BLaER1 (cell line): ENCODE data around the gene RANBP2.

Experiments
- H3K27ac ChIP-seq: shearing (Covaris generic); formaldehyde crosslinking; 2 replicates; pipeline ENCODE4 v1.8.1; 2022
- H3K27me3 ChIP-seq: shearing (Covaris generic); formaldehyde crosslinking; 2 replicates; pipeline ENCODE4 v1.8.1; 2022
- H3K36me3 ChIP-seq: shearing (Covaris generic); formaldehyde crosslinking; 2 replicates; pipeline ENCODE4 v1.8.1; 2022
- H3K4me1 ChIP-seq: shearing (Covaris generic); formaldehyde crosslinking; 2 replicates; pipeline ENCODE4 v1.8.1; 2022
- H3K4me2 ChIP-seq: shearing (Covaris generic); formaldehyde crosslinking; 2 replicates; pipeline ENCODE4 v1.8.1; 2022
- H3K4me3 ChIP-seq: shearing (Covaris generic); formaldehyde crosslinking; 2 replicates; pipeline ENCODE4 v1.8.1; 2022
- H3K9ac ChIP-seq: shearing (Covaris generic); formaldehyde crosslinking; 2 replicates; pipeline ENCODE4 v1.8.1; 2022
- H3K9me3 ChIP-seq: shearing (Covaris generic); formaldehyde crosslinking; 2 replicates; pipeline ENCODE4 v1.8.1; 2022
- H4K20me1 ChIP-seq: shearing (Covaris generic); formaldehyde crosslinking; 2 replicates; pipeline ENCODE4 v1.8.1; 2022
- Cebpa-rat ChIP-seq: shearing (Covaris generic); IDR thresholded peaks from 2 replicates; pipeline ENCODE4 v1.8.1; 2022

Gene RANBP2

GRCh38 chr2:108834620-108835019 lies 115.3 kb downstream of the RANBP2 start:
- H3K36me3 ChIP-seq, result peaks cover 21% of the 10 kb centered on the region
- TF ChIP-seq Cebpa-rat, result no peak
- peaks cover 48% of the 10 kb centered on the region for H3K9me3 ChIP-seq
- no peaks in the 10 kb centered on the region for H3K27me3 ChIP-seq
- H3K4me3 ChIP-seq, result no peak overlapping the region
- H4K20me1 ChIP-seq, result no peaks in the 10 kb centered on the region
- peaks cover 12% of the 10 kb centered on the region for H3K4me1 ChIP-seq
- H3K4me2 ChIP-seq, result no peak overlapping the region
- no peak overlapping the region for H3K9ac ChIP-seq
- no peak overlapping the region for H3K27ac ChIP-seq

- Histone ChIP-seq H3K4me2 (no peak overlapping the region), H3K9me3 (peaks cover 49% of the 10 kb centered on the region), H3K4me3 (no peak overlapping the region), H3K27me3 (no peaks in the 10 kb centered on the region), H3K36me3 (peaks cover 20% of the 10 kb centered on the region), H3K27ac (no peak overlapping the region), H4K20me1 (no peaks in the 10 kb centered on the region), H3K4me1 (peaks cover 12% of the 10 kb centered on the region), H3K9ac (no peak overlapping the region)
- no peak for TF ChIP-seq Cebpa-rat
Measured at GRCh38 chr2:108835040-108835439, 115.8 kb downstream of the RANBP2 start.
